Myocyte (in vitro differentiated cells): ENCODE results near the gene AKR1E2. TPM values are rescaled to one million over a fixed set of nuclear protein-coding genes. Genes with fewer than 3 reads are reported as not detected.

Experiments
- DNase-seq: peaks from one replicate; pipeline ENCODE4 v3.0.0-alpha.2; 2012; ENCODE audit warnings: low read depth
- total RNA-seq: library from RNA; depleted of rRNA; stranded (reverse); fragments of >200 nt; gene quantifications from 2 replicates; pipeline ENCODE4 v1.2.3, GENCODE V29; 2014

Gene AKR1E2
- total RNA-seq, 1 donor from 2014 or later, result not detected

DNA sequence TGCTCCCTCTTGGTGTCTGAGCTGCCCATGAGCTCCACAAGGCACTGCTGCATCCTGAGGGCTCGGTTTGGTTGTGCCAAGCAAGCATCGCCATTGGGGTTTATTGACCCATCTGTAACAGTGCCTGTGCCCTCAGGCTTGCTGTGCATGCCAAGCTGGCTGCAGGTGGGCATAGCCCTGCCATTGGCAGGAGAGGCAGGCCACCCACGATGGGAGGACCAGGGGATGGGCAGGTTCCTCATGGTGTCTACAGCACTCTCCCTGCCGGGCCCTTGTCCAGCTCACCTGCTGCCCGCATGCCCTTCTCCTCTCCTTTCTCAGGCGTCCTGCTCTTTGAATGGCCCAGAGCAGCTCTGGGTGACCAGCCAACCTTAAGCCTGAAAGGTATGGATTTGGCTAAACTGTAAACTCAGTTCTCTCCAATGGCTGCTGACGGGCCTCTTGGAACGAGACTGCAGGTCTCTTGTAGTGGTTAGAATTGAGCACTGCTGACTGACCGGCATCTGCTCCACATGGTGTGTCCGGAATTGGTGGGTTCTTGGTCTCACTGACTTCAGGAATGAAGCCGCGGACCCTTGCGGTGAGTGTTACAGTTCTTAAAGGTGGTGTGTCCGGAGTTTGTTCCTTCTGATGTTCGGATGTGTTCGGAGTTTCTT is 17.6 kb downstream of the AKR1E2 start:
- DNase-seq, result no peak

DNA sequence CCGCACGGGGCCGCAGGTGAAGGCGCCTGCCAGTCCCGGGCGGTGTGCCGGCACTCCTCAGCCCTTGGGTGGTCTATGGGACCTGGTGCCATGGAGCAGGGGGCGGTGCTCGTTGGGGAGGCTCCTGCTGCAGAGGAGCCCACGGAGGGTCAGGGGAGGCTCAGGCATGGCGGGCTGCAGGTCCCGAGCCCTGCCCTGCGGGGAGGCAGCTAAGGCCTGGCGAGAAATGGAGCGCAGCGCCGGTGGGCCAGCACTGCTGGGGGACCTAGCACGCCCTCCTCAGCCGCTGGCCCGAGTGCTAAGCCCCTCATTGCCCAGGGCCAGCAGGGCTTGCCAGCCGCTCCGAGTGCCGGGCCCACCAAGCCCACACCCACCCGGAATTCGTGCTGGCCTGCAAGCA is 18.9 kb downstream of the AKR1E2 start:
- DNase-seq, result no peak

DNA sequence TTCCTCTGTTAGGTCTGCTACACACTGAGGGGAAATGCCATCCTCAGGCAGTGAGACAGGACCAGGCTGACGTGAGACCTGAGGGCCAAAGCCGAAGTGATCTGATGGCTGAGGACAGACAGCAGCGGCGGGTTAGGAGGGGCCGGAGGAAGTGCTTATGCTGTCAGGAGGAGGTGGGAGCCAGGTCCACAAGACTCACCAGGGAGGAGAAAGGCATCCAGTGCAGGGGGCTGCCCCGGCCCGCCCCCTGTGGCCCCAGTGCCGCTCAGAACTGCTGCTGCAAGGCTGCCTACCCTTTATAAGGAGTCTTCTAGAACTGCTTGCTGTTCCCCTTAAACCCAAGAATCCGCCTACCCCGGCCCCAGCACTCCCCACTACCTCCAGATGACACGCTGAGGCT is 19.8 kb downstream of the AKR1E2 start:
- no peak for DNase-seq

DNA sequence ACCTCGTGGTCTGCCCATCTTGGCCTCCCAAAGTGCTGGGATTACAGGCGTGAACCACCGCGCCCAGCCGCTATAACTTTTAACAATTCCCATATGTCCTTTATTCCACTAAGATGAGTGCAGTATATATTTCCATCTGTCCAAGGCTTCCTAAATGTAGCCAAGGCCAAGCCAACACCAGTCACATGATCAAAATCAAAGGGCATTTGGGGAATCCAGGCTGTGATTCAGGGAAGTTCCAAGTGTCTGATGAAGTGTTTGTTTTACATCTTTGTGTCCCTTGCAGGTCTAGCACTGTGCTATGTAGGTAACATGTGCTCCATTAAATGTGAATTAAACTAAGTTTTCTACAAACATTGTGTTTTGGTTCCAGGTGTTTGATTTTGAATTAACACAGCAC is 20.8 kb downstream of the AKR1E2 start:
- no peak for DNase-seq

DNA sequence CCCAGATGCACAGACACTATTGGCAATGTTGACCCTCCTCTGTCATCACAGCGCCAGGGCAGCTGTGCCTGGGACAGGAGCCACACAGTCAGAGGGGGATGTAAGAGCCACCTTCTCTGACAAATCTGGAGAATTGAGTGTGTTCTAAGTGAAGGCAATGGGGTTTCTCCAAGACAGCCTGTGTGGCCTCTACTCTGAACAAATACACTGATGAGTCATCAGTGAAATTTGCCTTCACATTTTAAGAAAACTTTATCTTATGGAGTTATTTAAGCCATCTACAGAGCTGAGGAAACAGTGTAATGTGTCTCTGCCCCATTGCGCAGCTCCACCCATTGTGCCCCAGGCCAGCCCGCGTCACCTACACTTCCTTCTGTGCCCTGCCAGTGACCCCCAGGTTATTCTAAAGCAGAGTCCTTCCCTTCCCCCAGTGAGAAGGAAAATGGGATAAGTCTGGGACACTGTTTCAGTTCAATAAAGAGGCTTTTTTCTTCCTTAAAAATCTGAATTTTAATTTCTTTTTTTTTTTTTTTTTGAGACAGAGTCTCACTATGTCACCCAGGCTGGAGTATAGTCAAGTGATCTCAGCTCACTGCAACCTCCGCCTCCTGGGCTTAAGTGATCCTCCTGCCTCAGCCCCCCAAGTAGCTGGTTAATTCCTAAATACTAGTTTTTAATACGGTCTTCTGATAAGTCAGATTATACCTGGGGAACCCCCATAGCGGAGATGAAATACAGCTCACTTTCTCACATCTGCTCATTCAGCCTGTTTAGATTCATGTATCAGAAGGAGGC is 21.8 kb downstream of the AKR1E2 start:
- peak; percentile 18 for DNase-seq

DNA sequence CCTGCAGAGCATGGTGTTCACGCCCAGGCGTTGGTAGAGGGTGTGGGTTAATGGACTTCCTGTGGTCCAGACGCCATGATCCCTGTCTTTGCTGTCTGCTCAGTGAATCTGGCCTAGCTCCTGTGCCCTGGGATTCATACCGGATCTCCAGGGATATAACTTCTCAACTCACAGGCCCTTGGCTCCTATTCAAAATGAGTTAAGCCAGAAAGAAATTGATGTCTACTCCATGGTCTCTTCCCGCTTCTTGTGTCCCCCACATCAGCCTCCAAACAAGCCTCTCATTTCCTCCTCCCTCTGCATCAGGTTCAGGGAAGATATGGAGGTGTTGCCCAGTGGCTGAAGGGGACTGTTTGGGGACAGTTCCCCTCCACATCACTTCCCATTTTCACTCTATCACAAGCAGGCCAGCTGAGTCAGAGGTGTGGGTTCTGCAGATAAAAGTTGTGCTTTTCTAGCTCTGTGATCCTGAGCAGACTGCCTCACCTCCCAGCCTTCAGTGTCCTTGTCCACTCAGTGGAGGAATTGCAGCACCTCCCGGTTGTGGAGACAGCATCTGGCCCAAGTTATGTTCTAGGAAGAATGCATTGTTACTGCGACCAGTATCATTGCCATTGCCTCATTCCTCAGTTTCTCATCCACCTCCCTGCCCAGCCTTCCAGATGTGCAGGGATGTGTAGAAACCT is 22.5 kb downstream of the AKR1E2 start:
- DNase-seq, result no peak

DNA sequence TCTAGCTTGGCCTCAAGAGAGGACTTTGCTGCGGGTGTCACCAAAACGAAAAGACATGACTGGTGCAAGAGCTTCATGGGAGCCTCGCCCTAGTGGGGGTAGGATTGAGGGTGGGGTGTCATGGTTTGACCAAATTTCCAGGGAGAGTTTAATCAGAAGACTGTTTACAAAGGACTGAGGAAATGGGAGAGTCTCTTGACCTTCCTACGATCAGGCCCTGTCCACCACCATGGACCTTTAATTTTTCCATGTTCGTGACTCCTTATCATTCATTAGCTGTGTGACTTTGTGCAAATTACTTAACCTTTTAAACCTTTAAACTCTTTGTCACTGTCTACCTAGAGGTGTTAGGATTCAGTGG is 23.0 kb downstream of the AKR1E2 start:
- no peak for DNase-seq

DNA sequence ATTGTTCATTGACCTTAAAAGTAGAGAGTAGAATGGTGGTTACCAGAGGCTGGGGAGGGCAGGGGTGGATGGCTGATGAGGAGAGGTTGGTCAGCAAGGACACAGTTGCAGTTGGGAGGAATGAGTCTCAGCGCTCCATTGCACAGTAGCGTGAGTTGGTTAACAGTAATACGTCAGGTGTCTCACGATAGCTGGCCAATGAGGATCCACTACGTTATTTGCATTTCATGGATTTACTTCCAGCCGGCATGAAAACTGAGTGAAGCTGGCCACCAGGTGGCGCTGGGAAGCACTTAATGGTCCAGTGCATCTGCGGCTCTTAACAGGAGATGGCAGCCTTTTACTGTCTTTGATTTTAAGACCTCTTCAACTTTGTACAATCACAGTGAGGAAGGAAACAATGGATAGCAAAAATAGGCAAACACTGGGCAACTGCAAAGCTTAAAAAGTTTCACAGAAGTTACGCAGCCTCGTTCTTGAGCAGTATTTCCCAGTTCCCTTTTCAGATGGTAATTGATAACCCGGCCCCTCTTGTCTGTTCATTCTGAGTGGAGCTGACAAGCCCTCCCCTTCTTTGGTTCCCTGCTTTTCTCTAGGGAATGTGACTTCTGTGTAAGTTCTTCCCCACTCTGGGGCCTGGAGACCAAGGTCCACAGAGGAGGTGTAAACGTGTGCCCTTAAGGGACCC is 23.7 kb downstream of the AKR1E2 start:
- DNase-seq, result peak; percentile 93

DNA sequence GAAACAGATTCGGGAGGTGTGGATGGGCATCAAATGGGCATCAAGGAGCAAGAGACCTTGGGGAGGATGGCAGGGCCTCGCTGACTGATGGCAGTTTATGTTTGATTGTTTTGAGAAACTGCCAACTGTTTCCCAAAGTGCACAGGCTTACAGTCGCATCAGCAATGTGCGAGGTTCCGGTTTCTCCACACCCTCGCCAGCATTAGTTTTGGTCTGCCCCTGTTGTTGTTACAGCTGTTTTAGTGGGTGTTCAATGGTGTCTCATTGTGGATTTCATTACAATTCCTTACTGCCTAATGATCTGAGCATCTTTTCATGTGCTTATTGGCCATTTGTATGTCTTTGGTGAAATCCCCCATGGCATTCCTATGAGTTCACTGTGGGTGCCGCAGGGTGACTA is 24.4 kb downstream of the AKR1E2 start:
- peak; percentile 86 for DNase-seq

DNA sequence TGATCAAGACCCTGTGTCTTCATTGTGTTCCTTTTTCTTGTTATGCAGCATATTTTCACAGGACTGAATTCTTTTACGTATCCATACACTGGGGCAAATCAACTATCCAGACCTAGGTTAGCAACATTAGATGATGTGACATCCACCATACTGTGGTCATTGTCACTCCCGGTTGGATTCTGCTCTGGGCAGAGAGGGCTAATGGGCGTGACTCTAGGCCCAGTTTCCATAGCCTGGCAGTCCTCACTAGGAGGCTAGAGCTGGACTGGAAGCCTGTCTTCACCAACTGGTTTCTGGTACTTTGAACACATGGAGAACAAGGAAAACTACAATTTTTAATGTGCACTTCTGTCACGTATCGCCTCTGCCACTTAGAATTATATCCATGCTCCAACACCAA is 25.2 kb downstream of the AKR1E2 start:
- DNase-seq, result no peak

DNA sequence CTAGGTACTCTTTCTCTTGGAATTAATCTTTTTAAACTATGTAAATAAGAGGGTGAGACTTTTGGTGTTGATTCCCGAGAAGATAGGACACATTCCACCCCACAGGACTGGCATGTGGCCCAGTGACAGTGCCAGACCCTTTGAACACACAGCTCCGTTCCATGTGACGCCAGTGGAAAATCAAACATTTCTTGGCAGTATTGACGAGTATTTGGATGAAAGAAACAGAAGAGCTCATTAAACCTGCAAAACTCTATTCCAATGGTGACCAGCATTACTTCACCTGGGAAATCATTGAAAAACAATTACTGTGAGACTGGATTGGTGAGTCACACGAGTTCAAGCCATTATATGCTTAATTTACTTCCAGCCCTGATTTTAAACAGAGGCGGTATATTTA is 25.8 kb downstream of the AKR1E2 start:
- DNase-seq, result no peak

DNA sequence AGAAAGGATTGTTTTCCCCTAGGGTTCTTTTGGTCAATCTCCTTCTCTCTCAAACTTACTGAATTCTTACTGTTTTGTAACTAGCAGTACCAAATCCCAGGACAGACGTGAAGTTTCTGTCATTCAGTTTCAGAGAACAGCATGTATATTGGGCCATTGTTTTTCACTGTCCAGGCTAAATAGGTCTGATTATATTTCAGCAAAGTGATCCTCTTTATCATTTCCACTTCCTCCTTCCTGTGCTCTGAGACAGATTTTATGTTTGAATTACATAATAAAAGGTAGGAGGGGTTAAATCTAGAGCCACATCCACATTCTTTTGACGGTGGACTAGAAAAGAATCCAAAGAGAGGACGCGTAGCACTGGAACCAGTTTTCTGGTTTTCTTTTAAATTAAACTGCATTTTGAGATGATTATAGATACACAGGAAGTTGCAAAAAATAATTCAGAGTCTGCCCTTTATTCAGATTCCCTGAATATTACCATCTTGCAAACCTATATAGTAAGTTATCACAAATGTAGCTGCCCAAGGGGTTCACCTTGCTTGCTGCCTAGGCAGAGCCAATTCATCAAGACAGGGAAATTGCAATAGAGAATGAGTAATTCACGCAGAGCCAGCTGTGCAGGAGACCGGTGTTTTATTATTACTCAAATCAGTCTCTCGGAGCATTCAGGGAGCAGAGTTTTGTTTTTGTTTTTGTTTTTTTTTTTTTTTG is 40.1 kb downstream of the AKR1E2 start:
- DNase-seq, result no peak

DNA sequence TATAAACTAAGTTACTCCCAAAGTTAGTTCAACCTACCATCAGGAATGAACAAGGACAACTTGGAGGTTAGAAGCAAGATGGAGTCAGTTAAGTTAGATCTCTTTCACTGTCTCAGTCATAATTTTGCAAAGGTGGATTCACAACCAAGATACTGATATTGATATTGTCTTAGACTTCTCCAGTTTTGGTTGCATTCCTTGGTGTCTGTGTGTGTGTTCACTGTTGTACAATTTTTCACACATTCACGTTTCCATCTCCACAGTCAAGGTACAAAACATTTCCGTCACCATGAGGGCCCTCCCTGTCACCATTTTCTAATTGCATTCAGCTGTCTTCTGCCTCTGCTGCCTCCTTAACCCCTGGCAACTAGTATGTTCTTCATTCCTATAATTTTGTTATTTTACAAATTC is 41.1 kb downstream of the AKR1E2 start:
- DNase-seq, result no peak

DNA sequence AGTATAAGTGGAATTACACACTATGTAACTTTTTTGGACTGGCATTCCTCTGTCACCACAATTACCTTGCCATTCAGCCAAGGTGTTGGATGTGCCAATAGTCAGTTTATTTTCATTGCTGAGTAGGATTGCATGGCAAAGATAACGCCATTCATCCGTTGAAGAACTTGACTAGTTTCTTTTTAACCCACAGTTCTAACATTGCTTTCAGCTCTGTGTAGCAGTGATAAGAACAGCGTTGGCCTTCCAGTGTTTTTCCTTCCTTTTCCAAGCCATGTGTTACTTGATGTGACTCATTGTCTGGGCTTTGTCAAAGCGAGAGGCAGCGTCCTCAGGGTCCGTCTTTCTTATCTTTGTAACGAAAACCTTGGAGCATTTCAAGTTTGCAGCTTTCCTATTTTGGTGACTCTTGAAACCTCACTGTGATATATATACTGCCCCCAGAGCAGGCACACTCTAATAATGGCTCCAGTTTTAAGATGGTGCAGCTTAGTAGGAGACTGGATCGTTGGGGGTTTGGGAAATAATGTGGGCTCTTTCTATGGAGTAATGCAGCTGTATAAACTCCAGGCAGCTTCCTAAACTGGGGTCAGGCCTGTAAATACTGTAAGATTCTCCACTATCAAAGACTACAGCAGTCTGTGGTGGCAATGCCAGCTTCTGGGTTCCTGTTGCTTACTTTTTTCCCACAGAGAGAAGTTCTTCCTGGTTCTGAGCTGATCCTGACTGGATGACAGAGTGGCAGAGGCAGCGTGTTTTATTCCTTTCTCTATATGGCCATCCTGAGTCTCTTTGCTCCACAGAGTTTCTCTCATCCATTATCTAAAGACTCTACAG is 41.7 kb downstream of the AKR1E2 start:
- DNase-seq, result no peak

DNA sequence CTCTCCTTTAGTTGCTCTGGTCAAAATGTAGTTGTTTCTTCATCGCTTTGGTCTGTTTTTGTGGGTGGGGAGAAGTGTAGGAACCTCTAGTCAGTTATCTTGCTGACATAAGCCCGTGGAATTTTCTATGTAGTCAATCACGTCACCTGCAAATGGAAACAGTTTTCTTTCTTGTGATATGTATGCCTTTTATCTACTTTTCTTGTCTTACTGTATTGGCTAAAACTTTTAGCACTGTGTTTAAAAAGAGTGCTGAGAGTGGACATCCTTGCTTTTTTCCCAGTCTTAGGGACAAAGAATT is 42.3 kb downstream of the AKR1E2 start:
- no peak for DNase-seq

DNA sequence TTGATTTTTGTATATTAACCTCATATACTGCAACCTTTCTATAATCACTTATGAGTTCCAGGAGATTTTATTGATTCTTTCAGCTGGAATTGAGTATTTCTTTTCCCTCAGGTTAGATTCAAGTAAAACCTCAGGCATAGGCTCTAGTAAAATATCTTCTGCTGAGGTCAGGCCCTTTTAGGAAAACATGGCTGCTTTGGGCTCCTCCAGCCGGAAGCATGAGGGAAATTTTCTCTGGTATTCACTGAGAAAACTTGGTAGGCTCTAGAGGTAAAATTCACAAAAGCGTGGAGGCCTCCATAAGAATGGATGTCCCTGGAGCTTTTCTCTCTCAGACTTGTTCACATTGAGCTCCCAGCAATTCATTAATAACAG is 56.7 kb downstream of the AKR1E2 start:
- DNase-seq, result no peak

DNA sequence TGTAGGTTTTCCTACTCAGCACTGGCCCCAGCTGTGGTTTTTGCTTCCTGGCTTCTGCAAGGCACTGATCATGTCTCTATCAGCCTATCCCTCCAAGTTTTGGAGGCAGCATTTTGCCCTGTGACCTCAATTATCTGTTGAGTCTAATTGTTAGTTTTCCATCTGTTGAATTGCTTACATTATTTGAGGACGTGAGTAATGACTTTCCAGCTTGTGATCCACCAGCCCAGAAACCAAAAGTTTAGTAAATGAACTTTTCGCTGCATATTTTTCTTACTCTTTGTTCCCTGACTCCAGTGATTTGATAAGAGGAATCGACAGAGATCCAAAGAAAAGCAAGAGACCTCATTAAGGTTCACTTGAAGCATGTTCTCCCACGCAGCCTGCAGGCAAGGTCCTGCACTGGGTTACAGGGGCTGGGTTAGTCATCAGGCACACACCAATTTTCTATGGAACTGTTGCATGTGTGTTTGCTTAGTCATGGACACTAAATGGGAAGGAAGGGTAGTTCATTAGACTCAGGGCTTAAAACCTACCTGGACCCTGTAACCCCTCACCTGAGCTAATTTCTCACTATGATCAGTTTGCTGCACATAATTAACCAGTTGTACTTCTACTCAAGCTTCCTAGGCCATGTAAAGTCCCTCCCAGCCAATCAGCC is 57.2 kb downstream of the AKR1E2 start:
- DNase-seq, result peak; percentile 5

DNA sequence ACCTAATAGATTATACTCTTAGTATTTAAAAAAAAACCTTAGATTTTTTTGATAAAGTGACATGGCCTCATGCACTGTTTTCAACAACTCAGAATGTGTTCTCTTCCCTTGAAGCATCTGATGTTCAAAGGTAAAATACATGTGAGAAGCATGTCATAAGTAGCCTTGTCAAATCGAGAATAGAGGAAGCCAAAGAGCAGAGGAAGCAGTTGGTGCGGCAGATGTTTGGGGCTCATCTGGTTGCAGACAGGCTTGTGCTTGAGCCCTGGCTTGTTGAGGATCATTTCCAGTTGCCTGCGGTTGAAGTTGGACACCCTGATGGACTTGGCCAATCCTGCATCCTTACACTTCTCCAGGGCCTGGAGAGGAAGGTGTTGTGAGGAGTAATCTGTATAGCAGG is 59.2 kb downstream of the AKR1E2 start:
- DNase-seq, result no peak

DNA sequence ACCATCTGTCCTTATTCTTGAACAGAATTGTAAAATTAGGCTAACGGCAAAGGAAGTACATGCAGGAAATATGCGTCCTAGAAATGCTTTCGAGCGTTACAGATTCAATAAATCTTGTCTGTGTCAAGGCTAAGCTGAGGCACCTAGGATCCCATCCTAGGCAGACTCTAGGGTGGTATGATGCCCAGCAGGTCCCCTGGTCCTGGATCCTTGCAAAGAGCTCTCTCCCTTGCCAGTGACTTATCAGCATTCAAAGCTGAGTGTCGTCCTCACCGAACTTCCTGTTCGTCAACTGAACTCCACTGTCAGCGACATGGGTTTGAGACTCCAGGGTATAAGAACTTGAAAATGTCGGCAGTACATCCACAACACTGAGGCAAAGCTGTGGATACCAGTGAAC is 61.5 kb downstream of the AKR1E2 start:
- DNase-seq, result no peak

DNA sequence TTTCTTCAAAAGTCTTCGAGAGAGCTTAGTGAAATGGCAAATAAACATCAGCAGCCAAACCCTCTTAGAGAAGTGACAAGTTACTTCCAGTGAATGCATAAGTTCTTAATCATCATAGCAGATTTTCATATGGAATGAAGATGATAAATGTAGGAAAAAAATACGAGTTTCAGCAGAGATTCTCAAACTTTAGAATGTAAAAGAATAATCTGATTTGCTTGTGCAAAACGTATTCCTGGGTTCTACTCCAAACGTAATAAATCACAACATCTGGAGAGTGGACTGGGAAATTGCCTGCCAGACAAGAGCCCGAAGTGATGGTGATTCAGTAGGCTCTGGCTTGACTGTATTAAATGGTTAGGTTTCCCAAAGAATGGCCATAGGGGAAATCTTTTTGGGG is 62.2 kb downstream of the AKR1E2 start:
- no peak for DNase-seq
